NB4 (cell line): ENCODE measurements around the gene MUSK.

Experiments
- CTCF ChIP-seq: IDR thresholded peaks from one replicate; pipeline ENCODE4 v1.5.1; 2012; ENCODE audit warnings: low read depth, low read length
- MAX ChIP-seq: IDR thresholded peaks from 2 replicates; pipeline ENCODE4 v1.6.1; 2011; ENCODE audit warnings: low read depth, low read length

DNA sequence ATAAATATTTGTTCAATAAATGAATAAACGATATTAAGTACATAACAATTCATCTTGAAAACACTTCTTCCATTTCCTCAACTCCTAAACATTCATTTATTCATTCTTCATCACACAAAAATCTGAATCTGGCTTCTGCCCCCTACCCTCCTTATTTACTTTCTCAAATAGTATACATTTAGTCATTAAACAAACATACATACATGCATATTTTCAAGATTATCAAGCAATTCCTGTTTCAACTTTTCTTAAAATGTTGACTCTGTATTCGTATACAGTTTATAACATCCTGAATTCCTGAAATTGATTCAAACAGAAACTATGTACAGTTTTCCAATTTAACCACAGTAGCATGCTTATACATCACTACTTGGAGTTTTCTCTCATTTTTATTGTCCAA lies 129.0 kb downstream of the MUSK start:
- TF ChIP-seq MAX (no peak), CTCF (no peak)
